OCI-LY3 (cell line): ENCODE data around the gene ADD3.

ENCODE experiments used
- H2AFZ ChIP-seq: fragments of 200-600, 300-600 bp; shearing (Covaris generic); 2 replicates; pipeline ENCODE4 v1.6.0; 2014; ENCODE audit warnings: antibody characterized with exemption, low read depth, low read length
- H3K27ac ChIP-seq: fragments of 200-600, 300-600 bp; sonication (generic); 2 replicates; pipeline ENCODE4 v1.5.1; 2014; ENCODE audit warnings: mild to moderate bottlenecking, low read length, moderate library complexity, mixed read lengths
- H3K27me3 ChIP-seq: fragments of 200-600, 300-600 bp; sonication (generic); 2 replicates; pipeline ENCODE4 v1.6.1; 2014; ENCODE audit warnings: low read depth, low read length, mixed read lengths
- H3K36me3 ChIP-seq: fragments of 200-600, 300-600 bp; sonication (generic); replicated peaks from 2 replicates; pipeline ENCODE3; 2014; ENCODE audit warnings: low read depth, low read length, mixed read lengths
- H3K4me1 ChIP-seq: fragments of 300-600, 200-600 bp; sonication (generic); 2 replicates; pipeline ENCODE4 v1.6.1; 2014; ENCODE audit warnings: low read length, mixed read lengths
- H3K4me2 ChIP-seq: fragments of 200-600, 300-600 bp; sonication (generic); 2 replicates; pipeline ENCODE4 v1.6.1; 2014; ENCODE audit warnings: low read length, mixed read lengths
- H3K4me3 ChIP-seq: fragments of 300-600, 200-600 bp; sonication (generic); 2 replicates; pipeline ENCODE4 v1.5.1; 2014; ENCODE audit warnings: antibody characterized with exemption, mild to moderate bottlenecking, low read length, moderate library complexity
- H3K79me2 ChIP-seq: fragments of 300-600, 200-600 bp; shearing (Covaris generic); 2 replicates; pipeline ENCODE4 v1.6.1; 2014; ENCODE audit warnings: mild to moderate bottlenecking, low read length, mixed read lengths
- H3K9ac ChIP-seq: fragments of 300-600, 200-600 bp; shearing (Covaris generic); 2 replicates; pipeline ENCODE4 v1.6.0; 2014; ENCODE audit warnings: mild to moderate bottlenecking, low read length, moderate library complexity
- H3K9me3 ChIP-seq: fragments of 200-600, 300-600 bp; shearing (Covaris generic); 2 replicates; pipeline ENCODE4 v1.6.1; 2014; ENCODE audit warnings: low read length, mixed read lengths; ENCODE audit not compliant: insufficient read depth
- H4K20me1 ChIP-seq: fragments of 200-600, 300-600 bp; sonication (generic); 2 replicates; pipeline ENCODE4 v1.6.1; 2016; ENCODE audit warnings: low read length, mixed read lengths; ENCODE audit not compliant: insufficient read depth
- CTCF ChIP-seq: fragments of 200-600, 300-600 bp; sonication (generic); IDR thresholded peaks from 2 replicates; pipeline ENCODE4 v1.5.1; 2014; ENCODE audit warnings: antibody characterized with exemption, low read length, low read depth
- EZH2phosphoT487 ChIP-seq: fragments of 200-600 bp; shearing (Covaris generic); IDR thresholded peaks from 2 replicates; pipeline ENCODE4 v1.6.1; 2018; ENCODE audit warnings: antibody characterized with exemption, mixed run types, low read depth

Gene ADD3

GRCh38 chr10:110144507-110144906, 136.7 kb downstream of the ADD3 start:
- H3K4me1 ChIP-seq = no peaks in the 10 kb centered on the region
- no peaks in the 10 kb centered on the region for H3K36me3 ChIP-seq
- no peak overlapping the region for H3K27ac ChIP-seq
- no peak for TF ChIP-seq EZH2phosphoT487
- no peak for TF ChIP-seq CTCF
- H3K4me2 ChIP-seq = no peak overlapping the region
- H3K79me2 ChIP-seq = no peaks in the 10 kb centered on the region
- no peak overlapping the region for H3K9ac ChIP-seq
- peaks cover 35% of the 10 kb centered on the region for H3K27me3 ChIP-seq
- H4K20me1 ChIP-seq = no peaks in the 10 kb centered on the region
- no peak overlapping the region for H2AFZ ChIP-seq
- H3K4me3 ChIP-seq = no peak overlapping the region
- H3K9me3 ChIP-seq = no peaks in the 10 kb centered on the region

DNA sequence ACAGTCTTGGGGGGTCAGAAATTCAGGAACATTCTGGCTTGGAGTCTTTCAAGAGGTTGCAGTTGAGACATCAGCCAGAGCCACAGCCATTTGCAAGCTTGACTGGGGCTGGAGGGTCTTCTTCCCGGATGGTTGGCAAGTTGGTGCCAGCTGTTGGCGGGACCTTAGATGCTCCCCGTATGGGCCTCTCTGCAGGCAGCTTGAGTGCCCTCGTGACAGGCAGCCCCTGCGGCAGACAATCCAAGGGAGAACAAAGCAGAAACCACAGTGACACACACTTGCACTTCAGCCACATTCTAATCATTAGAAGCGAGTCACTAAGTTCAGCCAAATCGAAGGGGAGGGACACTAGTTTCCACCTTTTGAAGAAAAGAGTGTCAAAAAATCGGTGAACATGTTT, 140.2 kb downstream of the ADD3 start:
- Histone ChIP-seq H3K27ac (no peak overlapping the region), H3K9me3 (no peaks in the 10 kb centered on the region), H3K79me2 (no peaks in the 10 kb centered on the region), H3K4me3 (no peak overlapping the region), H4K20me1 (no peaks in the 10 kb centered on the region), H2AFZ (no peak overlapping the region), H3K36me3 (no peaks in the 10 kb centered on the region), H3K27me3 (peaks cover 40% of the 10 kb centered on the region), H3K4me2 (no peak overlapping the region), H3K4me1 (no peaks in the 10 kb centered on the region), H3K9ac (no peak overlapping the region)
- TF ChIP-seq EZH2phosphoT487 (no peak), CTCF (no peak)

- no peaks in the 10 kb centered on the region for H3K9me3 ChIP-seq
- H2AFZ ChIP-seq = no peak overlapping the region
- H3K4me2 ChIP-seq = no peak overlapping the region
- peaks cover 40% of the 10 kb centered on the region for H3K27me3 ChIP-seq
- TF ChIP-seq CTCF (no peak), EZH2phosphoT487 (no peak)
- no peak overlapping the region for H3K4me3 ChIP-seq
- H3K27ac ChIP-seq = no peak overlapping the region
- H3K36me3 ChIP-seq = no peaks in the 10 kb centered on the region
- H3K79me2 ChIP-seq = no peaks in the 10 kb centered on the region
- no peaks in the 10 kb centered on the region for H4K20me1 ChIP-seq
- no peak overlapping the region for H3K9ac ChIP-seq
- H3K4me1 ChIP-seq = no peaks in the 10 kb centered on the region
Observed at GRCh38 chr10:110149259-110149658, 141.5 kb downstream of the ADD3 start.

- Histone ChIP-seq H3K9ac (no peak overlapping the region), H4K20me1 (no peaks in the 10 kb centered on the region), H3K4me2 (no peak overlapping the region), H3K4me1 (no peaks in the 10 kb centered on the region), H3K27ac (no peak overlapping the region), H3K79me2 (no peaks in the 10 kb centered on the region), H3K4me3 (no peak overlapping the region), H3K36me3 (no peaks in the 10 kb centered on the region), H3K9me3 (no peaks in the 10 kb centered on the region), H3K27me3 (peaks cover 34% of the 10 kb centered on the region), H2AFZ (no peak overlapping the region)
- TF ChIP-seq EZH2phosphoT487 (no peak), CTCF (no peak)
Observed at GRCh38 chr10:110150046-110150445, 142.3 kb downstream of the ADD3 start.
